BLaER1 (cell line): ENCODE measurements around the gene CMSS1.

Source experiments
- H3K27ac ChIP-seq: shearing (Covaris generic); formaldehyde crosslinking; 2 replicates; pipeline ENCODE4 v1.8.1; 2022
- H3K27me3 ChIP-seq: shearing (Covaris generic); formaldehyde crosslinking; 2 replicates; pipeline ENCODE4 v1.8.1; 2022
- H3K36me3 ChIP-seq: shearing (Covaris generic); formaldehyde crosslinking; 2 replicates; pipeline ENCODE4 v1.8.1; 2022
- H3K4me1 ChIP-seq: shearing (Covaris generic); formaldehyde crosslinking; 2 replicates; pipeline ENCODE4 v1.8.1; 2022
- H3K4me2 ChIP-seq: shearing (Covaris generic); formaldehyde crosslinking; 2 replicates; pipeline ENCODE4 v1.8.1; 2022
- H3K4me3 ChIP-seq: shearing (Covaris generic); formaldehyde crosslinking; 2 replicates; pipeline ENCODE4 v1.8.1; 2022
- H3K9ac ChIP-seq: shearing (Covaris generic); formaldehyde crosslinking; 2 replicates; pipeline ENCODE4 v1.8.1; 2022
- H3K9me3 ChIP-seq: shearing (Covaris generic); formaldehyde crosslinking; 2 replicates; pipeline ENCODE4 v1.8.1; 2022
- H4K20me1 ChIP-seq: shearing (Covaris generic); formaldehyde crosslinking; 2 replicates; pipeline ENCODE4 v1.8.1; 2022
- Cebpa-rat ChIP-seq: shearing (Covaris generic); IDR thresholded peaks from 2 replicates; pipeline ENCODE4 v1.8.1; 2022

The CMSS1 gene

GRCh38 chr3:99817437-99818240, at the start of gene CMSS1:
TSS of gene CMSS1 (plus strand) at chr3:99817862.
- peaks cover 23% of the 10 kb centered on the region for H4K20me1 ChIP-seq
- H3K4me2 ChIP-seq = peak within 1 kb of the TSS; percentile 78
- peak within 1 kb of the TSS; percentile 91 for H3K9ac ChIP-seq
- H3K4me3 ChIP-seq = peak within 1 kb of the TSS; percentile 78
- H3K27me3 ChIP-seq = no peaks in the 10 kb centered on the region
- TF ChIP-seq Cebpa-rat = no peak
- no peaks in the 10 kb centered on the region for H3K36me3 ChIP-seq
- H3K9me3 ChIP-seq = no peaks in the 10 kb centered on the region; the same call in 1 of the 2 replicates
- H3K27ac ChIP-seq = peak within 1 kb of the TSS; percentile 94
- peaks cover 22% of the 10 kb centered on the region for H3K4me1 ChIP-seq

- no peak for TF ChIP-seq Cebpa-rat
- Histone ChIP-seq H3K4me3 (no peak overlapping the region), H3K4me2 (no peak overlapping the region), H3K4me1 (no peaks in the 10 kb centered on the region), H4K20me1 (no peaks in the 10 kb centered on the region), H3K36me3 (no peaks in the 10 kb centered on the region), H3K9ac (no peak overlapping the region), H3K27me3 (no peaks in the 10 kb centered on the region), H3K9me3 (no peaks in the 10 kb centered on the region), H3K27ac (no peak overlapping the region)
These were observed 49.5 kb upstream of the CMSS1 start for GRCh38 chr3:99768126-99768525.

DNA sequence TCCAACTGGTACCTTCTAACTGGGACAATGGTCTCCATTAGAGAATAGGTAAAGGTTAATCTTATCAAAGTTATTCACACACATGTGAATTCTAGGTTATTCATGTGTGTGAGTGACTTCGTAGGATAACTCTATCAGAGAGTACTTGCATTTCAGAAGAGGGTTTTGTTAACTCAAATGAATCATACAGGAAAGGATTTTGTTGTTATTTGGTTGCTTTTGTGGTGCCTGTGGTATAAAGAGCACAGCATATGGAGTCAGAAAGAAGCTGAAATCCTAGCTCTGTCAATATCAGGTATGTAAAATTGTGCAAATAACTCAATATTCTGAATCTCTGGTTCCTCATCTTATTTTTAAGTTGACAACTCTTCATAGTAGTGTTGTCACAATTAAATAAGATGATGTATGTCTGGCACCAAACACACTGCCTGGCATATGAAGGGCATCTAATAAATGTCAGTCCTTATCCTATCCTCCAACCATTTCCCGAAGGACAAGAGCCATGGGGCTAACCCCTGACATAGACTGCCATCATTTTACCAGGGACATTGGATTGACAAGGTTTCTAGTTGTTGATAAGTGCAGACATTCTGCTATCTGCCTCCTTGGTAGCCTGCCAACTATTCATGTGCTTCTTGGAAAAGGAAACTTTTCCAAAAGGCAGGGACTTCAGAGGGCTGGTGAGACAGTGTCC, 48.7 kb upstream of the CMSS1 start:
- Histone ChIP-seq H3K9me3 (no peaks in the 10 kb centered on the region), H3K4me3 (no peak overlapping the region), H3K4me1 (no peaks in the 10 kb centered on the region), H3K27me3 (no peaks in the 10 kb centered on the region), H3K27ac (no peak overlapping the region), H4K20me1 (no peaks in the 10 kb centered on the region), H3K4me2 (no peak overlapping the region), H3K9ac (no peak overlapping the region), H3K36me3 (no peaks in the 10 kb centered on the region)
- no peak for TF ChIP-seq Cebpa-rat

DNA sequence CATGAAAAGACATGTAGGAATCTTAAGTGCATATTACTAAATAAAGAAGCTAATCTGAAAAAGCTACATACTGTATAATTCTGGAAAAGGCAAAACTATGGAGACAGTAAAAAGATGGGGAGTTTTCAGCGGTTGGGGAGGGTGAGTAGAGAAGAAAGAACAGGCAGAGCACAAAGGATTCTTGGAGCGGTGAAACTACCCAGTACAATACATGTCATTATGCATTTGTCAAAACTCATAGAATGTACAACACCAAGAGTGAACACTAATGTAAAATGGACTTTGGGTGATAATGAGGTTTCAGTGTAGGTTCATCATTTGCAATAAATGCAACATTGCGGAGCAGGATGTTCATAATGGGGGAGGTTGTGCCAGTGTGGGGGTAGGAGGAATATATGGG, 45.5 kb upstream of the CMSS1 start:
- H3K4me1 ChIP-seq = no peaks in the 10 kb centered on the region
- no peaks in the 10 kb centered on the region for H3K36me3 ChIP-seq
- TF ChIP-seq Cebpa-rat = no peak
- H3K9ac ChIP-seq = no peak overlapping the region
- no peaks in the 10 kb centered on the region for H3K27me3 ChIP-seq
- no peaks in the 10 kb centered on the region for H4K20me1 ChIP-seq
- H3K4me3 ChIP-seq = no peak overlapping the region
- no peak overlapping the region for H3K4me2 ChIP-seq
- no peaks in the 10 kb centered on the region for H3K9me3 ChIP-seq
- no peak overlapping the region for H3K27ac ChIP-seq

DNA sequence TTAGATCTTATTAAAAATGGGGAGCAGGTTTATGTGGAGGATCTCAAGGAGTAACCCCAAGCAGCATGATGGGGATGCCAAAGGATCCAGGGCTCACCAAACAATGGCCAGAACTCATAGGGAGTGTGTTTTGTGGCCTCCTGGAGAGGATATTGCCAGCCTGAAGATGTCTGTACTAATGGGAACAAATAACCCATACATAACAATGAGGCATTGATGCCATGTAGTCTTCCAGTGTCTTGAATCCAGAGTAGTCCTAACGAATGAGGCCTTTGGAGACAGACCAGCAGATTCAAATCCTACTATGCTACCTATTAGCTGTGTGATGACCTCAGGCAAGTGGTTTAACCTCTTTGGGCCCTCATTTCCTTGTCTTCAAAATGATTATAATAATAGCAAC, 45.0 kb upstream of the CMSS1 start:
- no peaks in the 10 kb centered on the region for H3K4me1 ChIP-seq
- H3K9me3 ChIP-seq = no peaks in the 10 kb centered on the region
- no peak overlapping the region for H3K9ac ChIP-seq
- H4K20me1 ChIP-seq = no peaks in the 10 kb centered on the region
- H3K4me3 ChIP-seq = no peak overlapping the region
- TF ChIP-seq Cebpa-rat = no peak
- no peak overlapping the region for H3K4me2 ChIP-seq
- no peaks in the 10 kb centered on the region for H3K36me3 ChIP-seq
- H3K27ac ChIP-seq = no peak overlapping the region
- no peaks in the 10 kb centered on the region for H3K27me3 ChIP-seq

DNA sequence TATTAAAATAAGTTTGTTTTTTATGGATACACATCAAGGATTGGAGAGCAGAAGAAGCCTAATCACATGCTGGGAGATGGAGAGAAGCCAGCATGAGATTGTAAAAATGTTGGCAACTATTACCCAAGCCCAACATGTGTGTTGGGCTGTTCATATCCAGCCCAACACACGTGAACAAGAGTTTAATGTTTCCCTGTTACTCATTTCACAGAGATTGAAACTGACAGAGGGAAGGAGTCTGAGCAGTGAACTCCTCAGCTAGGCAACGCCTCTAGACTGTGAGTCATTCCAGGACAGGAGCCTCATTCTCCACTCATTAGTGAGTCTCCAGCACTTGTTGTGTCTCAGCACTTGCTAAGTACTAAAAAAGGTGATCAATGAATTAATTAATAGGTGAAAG, 43.2 kb upstream of the CMSS1 start:
- Histone ChIP-seq H3K9ac (no peak overlapping the region), H3K4me1 (no peaks in the 10 kb centered on the region), H3K4me2 (no peak overlapping the region), H3K27me3 (no peaks in the 10 kb centered on the region), H3K36me3 (no peaks in the 10 kb centered on the region), H4K20me1 (no peaks in the 10 kb centered on the region), H3K9me3 (no peaks in the 10 kb centered on the region), H3K27ac (no peak overlapping the region), H3K4me3 (no peak overlapping the region)
- no peak for TF ChIP-seq Cebpa-rat

- Histone ChIP-seq H3K9ac (no peak overlapping the region), H3K4me2 (no peak overlapping the region), H3K36me3 (no peaks in the 10 kb centered on the region), H3K9me3 (no peaks in the 10 kb centered on the region), H3K27ac (no peak overlapping the region), H3K4me1 (peaks cover 7% of the 10 kb centered on the region), H3K27me3 (no peaks in the 10 kb centered on the region), H4K20me1 (no peaks in the 10 kb centered on the region), H3K4me3 (no peak overlapping the region)
- TF ChIP-seq Cebpa-rat = no peak
These were observed 41.0 kb upstream of the CMSS1 start for GRCh38 chr3:99776516-99777209.

DNA sequence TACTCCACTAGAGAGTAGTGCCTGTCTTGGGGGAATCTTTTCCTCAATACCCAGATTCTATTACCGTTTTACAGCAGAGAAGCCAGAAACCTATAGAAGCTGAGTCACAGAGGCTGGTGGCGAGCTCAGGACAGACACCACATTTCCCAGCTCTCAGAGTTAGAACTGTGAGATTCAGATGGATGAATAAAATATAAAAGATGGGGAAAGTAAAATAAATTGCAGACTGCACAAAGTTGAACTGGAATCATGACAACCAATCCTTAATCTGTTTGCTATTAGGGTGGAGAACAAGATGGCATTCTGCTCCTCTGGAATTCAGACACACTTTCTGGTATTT, 40.5 kb upstream of the CMSS1 start:
- H3K4me2 ChIP-seq = no peak overlapping the region
- H3K9ac ChIP-seq = no peak overlapping the region
- no peaks in the 10 kb centered on the region for H3K36me3 ChIP-seq
- H3K9me3 ChIP-seq = no peaks in the 10 kb centered on the region
- peaks cover 7% of the 10 kb centered on the region for H3K4me1 ChIP-seq
- TF ChIP-seq Cebpa-rat = no peak
- H3K27ac ChIP-seq = no peak overlapping the region
- no peak overlapping the region for H3K4me3 ChIP-seq
- H3K27me3 ChIP-seq = no peaks in the 10 kb centered on the region
- no peaks in the 10 kb centered on the region for H4K20me1 ChIP-seq

DNA sequence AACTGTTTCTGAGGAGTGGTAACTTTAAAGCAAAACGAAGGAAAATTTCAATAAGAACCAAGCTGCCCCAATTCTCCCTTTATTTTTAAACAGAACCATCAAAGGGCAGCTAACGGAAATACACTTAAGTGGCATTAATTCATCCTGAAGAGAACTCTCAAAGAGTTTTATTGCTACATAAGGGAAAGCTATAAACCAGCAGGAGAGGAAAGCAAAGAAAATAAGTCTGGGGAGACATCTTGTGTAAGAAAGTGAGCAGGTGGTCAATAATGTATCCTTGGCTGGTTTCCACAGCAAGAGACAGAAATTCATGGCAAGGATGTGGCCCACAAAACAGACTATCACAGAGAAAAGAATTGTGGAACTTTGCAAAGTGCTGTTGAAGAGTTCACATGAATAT, 40.0 kb upstream of the CMSS1 start:
- Histone ChIP-seq H3K27ac (no peak overlapping the region), H3K36me3 (no peaks in the 10 kb centered on the region)
- no peak for TF ChIP-seq Cebpa-rat

GRCh38 chr3:99780749-99781148, 36.9 kb upstream of the CMSS1 start:
- Histone ChIP-seq H3K9ac (no peak overlapping the region), H3K9me3 (no peaks in the 10 kb centered on the region), H3K27me3 (no peaks in the 10 kb centered on the region), H3K36me3 (no peaks in the 10 kb centered on the region), H3K27ac (no peak overlapping the region), H3K4me2 (no peak overlapping the region), H3K4me1 (peaks cover 7% of the 10 kb centered on the region), H3K4me3 (no peak overlapping the region), H4K20me1 (no peaks in the 10 kb centered on the region)
- no peak for TF ChIP-seq Cebpa-rat

More for the DNA sequence above, 40.0 kb upstream of the CMSS1 start:
- no peaks in the 10 kb centered on the region for H4K20me1 ChIP-seq
- H3K9me3 ChIP-seq = no peaks in the 10 kb centered on the region
- no peak overlapping the region for H3K4me2 ChIP-seq
- no peak overlapping the region for H3K9ac ChIP-seq
- H3K27me3 ChIP-seq = no peaks in the 10 kb centered on the region
- peaks cover 7% of the 10 kb centered on the region for H3K4me1 ChIP-seq
- H3K4me3 ChIP-seq = no peak overlapping the region
